IMR-90 (cell line): Measurements from ENCODE around the gene SKIL. TPM values are rescaled to one million over a fixed set of nuclear protein-coding genes. Genes with fewer than 3 reads are reported as not detected.

Source experiments
- ATAC-seq: fragments of 200-7000 bp; cut with Tn5 transposase; 2 replicates; pipeline ENCODE4 v1.9.1; 2020; ENCODE audit warnings: low read depth, mild to moderate bottlenecking, moderate library complexity
- BruUV-seq: library from RNA; stranded (reverse); fragments of 400-500 nt; replicated peaks from 2 replicates; lab custom pipeline; 2021; lab: Mats Ljungman, UMichigan
- CTCF ChIA-PET: fragments of 300-600 bp; formaldehyde crosslinking; extraction: SDS; loops from one replicate; lab custom pipeline; 2021; ENCODE audit warnings: antibody characterized with exemption; lab: Yijun Ruan, JAX
- POLR2A ChIA-PET: fragments of 300-600 bp; sonication (Branson Sonifier 250); formaldehyde crosslinking; loops from one replicate; lab custom pipeline; 2022; ENCODE audit warnings: antibody characterized with exemption; ENCODE audit not compliant: unreplicated experiment; lab: Charles Lee
- DNase-seq: peaks from one replicate; pipeline ENCODE4 v3.0.0; 2013
- H2AFZ ChIP-seq: replicated peaks from 2 replicates; pipeline ENCODE3; 2013; ENCODE audit warnings: low read length, mild to moderate bottlenecking; ENCODE audit not compliant: poor library complexity
- H2AK5ac ChIP-seq: 2 replicates; pipeline ENCODE4 v1.6.1; 2013; ENCODE audit warnings: low read depth, low read length, inconsistent platforms
- H2AK9ac ChIP-seq: replicated peaks from 2 replicates; pipeline ENCODE3; 2013; ENCODE audit warnings: mild to moderate bottlenecking, low read depth, low read length, moderate library complexity; ENCODE audit not compliant: poor library complexity
- H2BK120ac ChIP-seq: 2 replicates; pipeline ENCODE4 v1.6.1; 2013; ENCODE audit warnings: low read depth, low read length, inconsistent platforms
- H2BK15ac ChIP-seq: 3 replicates; pipeline ENCODE4 v1.6.1; 2013; ENCODE audit warnings: low read depth, low read length, inconsistent platforms
- H2BK20ac ChIP-seq: 2 replicates; pipeline ENCODE4 v1.6.1; 2013; ENCODE audit warnings: low read depth, mild to moderate bottlenecking, inconsistent platforms, low read length, moderate library complexity
- H2BK5ac ChIP-seq: 2 replicates; pipeline ENCODE4 v1.6.1; 2013; ENCODE audit warnings: mild to moderate bottlenecking, low read depth, low read length, inconsistent platforms; ENCODE audit not compliant: poor library complexity, severe bottlenecking
- H3K14ac ChIP-seq: replicated peaks from 2 replicates; pipeline ENCODE4 v1.6.1; 2013; ENCODE audit warnings: low read depth, low read length, inconsistent platforms
- H3K18ac ChIP-seq: 2 replicates; pipeline ENCODE4 v1.6.1; 2013; ENCODE audit warnings: low read depth, low read length, control low read depth
- H3K23ac ChIP-seq: 2 replicates; pipeline ENCODE4 v1.6.1; 2013; ENCODE audit warnings: low read depth, low read length, inconsistent platforms
- H3K27ac ChIP-seq: 2 replicates; pipeline ENCODE4 v1.5.1; 2013; ENCODE audit warnings: mild to moderate bottlenecking, control low read depth, low read length; ENCODE audit not compliant: insufficient read depth
- H3K27me3 ChIP-seq: 2 replicates; pipeline ENCODE4 v1.6.1; 2013; ENCODE audit warnings: low read length; ENCODE audit not compliant: control insufficient read depth, insufficient read depth
- H3K36me3 ChIP-seq: 2 replicates; pipeline ENCODE4 v1.6.1; 2013; ENCODE audit warnings: low read length, mixed read lengths; ENCODE audit not compliant: control insufficient read depth, insufficient read depth
- H3K4ac ChIP-seq: 2 replicates; pipeline ENCODE4 v1.6.1; 2013; ENCODE audit warnings: low read depth, low read length, inconsistent platforms
- H3K4me1 ChIP-seq: 2 replicates; pipeline ENCODE4 v1.6.1; 2013; ENCODE audit warnings: low read length, mixed read lengths; ENCODE audit not compliant: control insufficient read depth, insufficient read depth
- H3K4me2 ChIP-seq: 2 replicates; pipeline ENCODE4 v1.6.1; 2013; ENCODE audit warnings: low read depth, mild to moderate bottlenecking, control low read depth, low read length, moderate library complexity
- H3K4me3 ChIP-seq: 2 replicates; pipeline ENCODE4 v1.5.1; 2013; ENCODE audit warnings: low read depth, mild to moderate bottlenecking, control low read depth, low read length, moderate library complexity; ENCODE audit not compliant: insufficient read depth
- H3K56ac ChIP-seq: 2 replicates; pipeline ENCODE4 v1.6.1; 2013; ENCODE audit warnings: low read length, inconsistent platforms; ENCODE audit not compliant: insufficient read depth; ENCODE audit errors: extremely low read depth
- H3K79me1 ChIP-seq, 2 experiments: 2 replicates each; pipeline ENCODE4 v1.6.1; 2013; ENCODE audit warnings: low read length in 2 of 2, inconsistent platforms in 1 of 2, low read depth in 1 of 2
- H3K9ac ChIP-seq: 2 replicates; pipeline ENCODE4 v1.6.1; 2013; ENCODE audit warnings: low read depth, low read length, control low read depth
- H3K9me1 ChIP-seq: 2 replicates; pipeline ENCODE4 v1.6.1; 2013; ENCODE audit warnings: low read length, inconsistent platforms; ENCODE audit not compliant: insufficient read depth
- H3K9me3 ChIP-seq: 2 replicates; pipeline ENCODE4 v1.6.1; 2013; ENCODE audit warnings: low read length; ENCODE audit not compliant: control insufficient read depth, insufficient read depth
- H4K20me1 ChIP-seq: 2 replicates; pipeline ENCODE4 v1.6.1; 2013; ENCODE audit warnings: low read length, inconsistent platforms; ENCODE audit not compliant: insufficient read depth
- H4K5ac ChIP-seq: 2 replicates; pipeline ENCODE4 v1.6.1; 2013; ENCODE audit warnings: mild to moderate bottlenecking, low read depth, low read length, control low read depth
- H4K8ac ChIP-seq, 2 experiments: 2 replicates each; pipeline ENCODE4 v1.6.1; 2013; ENCODE audit warnings: low read depth in 2 of 2, low read length in 2 of 2, control low read depth in 1 of 2, inconsistent platforms in 1 of 2
- H4K91ac ChIP-seq: 2 replicates; pipeline ENCODE4 v1.6.1; 2013; ENCODE audit warnings: low read depth, low read length, inconsistent platforms; ENCODE audit not compliant: insufficient read depth
- CHD1 ChIP-seq: IDR thresholded peaks from 2 replicates; pipeline ENCODE4 v1.6.1; 2012; ENCODE audit warnings: low read depth, low read length, improper control_type of control experiment
- ELK1 ChIP-seq: fragments of 150-350 bp; IDR thresholded peaks from 2 replicates; pipeline ENCODE4 v1.6.1; 2016; ENCODE audit warnings: low read depth, mild to moderate bottlenecking, low read length, moderate library complexity, borderline replicate concordance
- POLR2A ChIP-seq: IDR thresholded peaks from 2 replicates; pipeline ENCODE4 v1.6.1; 2012; ENCODE audit warnings: mild to moderate bottlenecking, low read depth, low read length
- WGBS, 2 experiments: methylation state at CpG; one replicate each; pipeline versions ENCODE4 v1.1.5 to v1.1.7; 2013; ENCODE audit warnings: missing lambda C conversion rate in 2 of 2; ENCODE audit not compliant: insufficient read length in 1 of 2; ENCODE audit errors: extremely low coverage in 2 of 2; 5-methylcytosine and 5-hydroxymethylcytosine counted together
- dilution Hi-C: fragments of 300-500 bp; cut with HindIII; formaldehyde crosslinking; loops from one replicate; pipeline ENCODE4 v1.14.3; 2018; ENCODE audit warnings: low sequenced_read_pairs; ENCODE audit not compliant: unreplicated experiment
- in situ Hi-C: fragments of 300-500 bp; cut with MboI; formaldehyde crosslinking; loops from 3 replicates; pipeline ENCODE4 v1.14.3; 2019; ENCODE audit warnings: low sequenced_read_pairs, inconsistent platforms, mixed read lengths
- intact Hi-C: fragments of 100-400 bp; cut with micrococcal nuclease; formaldehyde crosslinking; loops from 2 replicates; pipeline ENCODE4 v1.10.0; 2022
- polyA plus RNA-seq, 3 experiments: library from polyadenylated mRNA; depleted of rRNA; stranded (reverse); fragments of >200 nt; gene quantifications; 2 replicates each; pipeline ENCODE4 v1.2.3, GENCODE V29; 2012; ENCODE audit warnings: low replicate concordance in 1 of 3
- total RNA-seq: library from RNA; depleted of rRNA; stranded (reverse); fragments of >200 nt; gene quantifications from 2 replicates; pipeline ENCODE4 v1.2.3, GENCODE V29; 2012

SKIL gene
- total and polyA plus RNA-seq, 2 of the 4 experiments (the other 2 are of a cell fraction), result 9.2 to 55.9 TPM

- Histone ChIP-seq H2AK5ac (no peak overlapping the region), H4K91ac (no peak overlapping the region), H2BK15ac (no peak overlapping the region), H3K9me1 (peaks cover 12% of the 10 kb centered on the region), H3K4me3 (no peak overlapping the region), H3K27me3 (no peaks in the 10 kb centered on the region), H3K4ac (no peak overlapping the region), H3K18ac (no peak overlapping the region), H4K8ac (no peak overlapping the region), H3K4me2 (no peak overlapping the region), H3K56ac (no peak overlapping the region), H2BK120ac (no peak overlapping the region), H3K23ac (no peak overlapping the region), H2AK9ac (no peak overlapping the region), H3K14ac (no peak overlapping the region), H3K27ac (no peak overlapping the region), H3K4me1 (peaks cover 3% of the 10 kb centered on the region; the same call in 1 of the 2 replicates), H3K36me3 (peaks cover 43% of the 10 kb centered on the region), H4K5ac (no peak overlapping the region), H2BK5ac (no peak overlapping the region), H2BK20ac (no peak overlapping the region), H3K9ac (no peak overlapping the region), H4K20me1 (peaks cover 10% of the 10 kb centered on the region; the same call in 1 of the 2 replicates), H3K79me1 (peaks cover 0 to 18% of the 10 kb centered on the region in 2 experiments; a peak in 2 of 4 replicates), H2AFZ (no peak overlapping the region), H3K9me3 (no peaks in the 10 kb centered on the region)
- in situ Hi-C loops (no loop called here), dilution Hi-C loops (no loop called here), intact Hi-C loops (no loop called here)
- ATAC-seq, result no peak
- no TSS peak for BruUV-seq
- ChIA-PET POLR2A (no interaction called here), CTCF (interaction anchor here (1.0 kb wide), 1 partner anchor 23 kb away, joined by 5 read pairs; no protein-coding TSS in a partner anchor)
- TF ChIP-seq CHD1 (no peak), POLR2A (no peak; the same call in 1 of the 2 replicates), ELK1 (no peak)
- WGBS, 2 experiments, result no CpG with 5 or more reads among the region's 2 CpGs
- no peak for DNase-seq
Observed at GRCh38 chr3:170436697-170437096, 79.2 kb downstream of the SKIL start.
